ENCODE data around the gene ADNP2. TPM values are rescaled to one million over a fixed set of nuclear protein-coding genes. Genes with fewer than 3 reads are reported as not detected.

The ADNP2 gene, protein sequence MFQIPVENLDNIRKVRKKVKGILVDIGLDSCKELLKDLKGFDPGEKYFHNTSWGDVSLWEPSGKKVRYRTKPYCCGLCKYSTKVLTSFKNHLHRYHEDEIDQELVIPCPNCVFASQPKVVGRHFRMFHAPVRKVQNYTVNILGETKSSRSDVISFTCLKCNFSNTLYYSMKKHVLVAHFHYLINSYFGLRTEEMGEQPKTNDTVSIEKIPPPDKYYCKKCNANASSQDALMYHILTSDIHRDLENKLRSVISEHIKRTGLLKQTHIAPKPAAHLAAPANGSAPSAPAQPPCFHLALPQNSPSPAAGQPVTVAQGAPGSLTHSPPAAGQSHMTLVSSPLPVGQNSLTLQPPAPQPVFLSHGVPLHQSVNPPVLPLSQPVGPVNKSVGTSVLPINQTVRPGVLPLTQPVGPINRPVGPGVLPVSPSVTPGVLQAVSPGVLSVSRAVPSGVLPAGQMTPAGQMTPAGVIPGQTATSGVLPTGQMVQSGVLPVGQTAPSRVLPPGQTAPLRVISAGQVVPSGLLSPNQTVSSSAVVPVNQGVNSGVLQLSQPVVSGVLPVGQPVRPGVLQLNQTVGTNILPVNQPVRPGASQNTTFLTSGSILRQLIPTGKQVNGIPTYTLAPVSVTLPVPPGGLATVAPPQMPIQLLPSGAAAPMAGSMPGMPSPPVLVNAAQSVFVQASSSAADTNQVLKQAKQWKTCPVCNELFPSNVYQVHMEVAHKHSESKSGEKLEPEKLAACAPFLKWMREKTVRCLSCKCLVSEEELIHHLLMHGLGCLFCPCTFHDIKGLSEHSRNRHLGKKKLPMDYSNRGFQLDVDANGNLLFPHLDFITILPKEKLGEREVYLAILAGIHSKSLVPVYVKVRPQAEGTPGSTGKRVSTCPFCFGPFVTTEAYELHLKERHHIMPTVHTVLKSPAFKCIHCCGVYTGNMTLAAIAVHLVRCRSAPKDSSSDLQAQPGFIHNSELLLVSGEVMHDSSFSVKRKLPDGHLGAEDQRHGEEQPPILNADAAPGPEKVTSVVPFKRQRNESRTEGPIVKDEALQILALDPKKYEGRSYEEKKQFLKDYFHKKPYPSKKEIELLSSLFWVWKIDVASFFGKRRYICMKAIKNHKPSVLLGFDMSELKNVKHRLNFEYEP
- total RNA-seq: 26.0 TPM

DNA sequence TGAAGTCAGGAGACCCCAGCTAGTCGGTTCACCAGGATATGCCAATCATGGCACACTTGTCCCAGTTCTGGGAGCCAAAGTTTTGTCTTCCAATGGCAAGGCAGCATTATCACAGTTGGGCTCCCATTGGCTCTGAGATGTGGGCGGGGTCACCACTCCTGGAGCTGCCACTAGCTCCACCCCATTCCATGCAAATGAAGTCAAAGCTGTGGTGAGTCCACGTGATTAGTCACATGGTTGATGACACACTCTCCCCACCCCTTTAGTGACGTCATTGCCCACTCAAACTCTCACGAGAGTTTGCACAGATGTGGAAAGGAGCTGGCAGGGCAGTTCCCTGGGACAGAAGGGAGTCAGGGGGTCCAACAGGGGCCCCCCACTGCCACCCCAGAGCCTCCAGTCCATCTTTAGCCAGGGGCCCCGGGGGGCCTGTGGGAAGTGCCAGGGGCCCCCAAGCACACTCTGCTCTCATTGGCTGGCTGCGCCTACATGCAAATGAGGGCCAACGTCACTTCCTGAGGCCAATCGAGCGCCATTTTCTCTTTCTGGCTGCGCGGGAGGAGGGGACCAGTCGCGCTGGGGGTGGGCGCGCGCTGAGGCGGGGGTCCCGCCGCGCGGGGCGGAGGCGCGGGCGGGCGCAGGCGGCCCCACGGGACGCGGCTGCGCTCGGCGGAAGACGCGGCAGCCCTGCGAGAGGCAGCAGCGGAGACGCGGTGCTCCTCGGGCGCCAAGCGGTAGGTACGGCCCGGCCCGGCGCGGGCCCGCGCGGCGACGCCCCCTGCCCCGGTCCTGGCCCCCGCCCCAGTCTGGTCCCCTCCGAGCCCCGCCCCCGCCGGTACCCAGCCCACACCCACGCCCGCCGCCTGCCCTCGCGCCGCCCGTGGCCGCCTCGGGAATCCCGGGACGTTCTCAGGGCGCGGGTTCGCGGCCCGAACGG lies at the start of gene ADNP2:
Gene ADNP2, plus strand, starts transcription at position 524 of the 937 bp plus-strand sequence. CDS start 8,281 bp downstream, outside the sequence.
- peak; percentile 81 for DNase-seq

DNA sequence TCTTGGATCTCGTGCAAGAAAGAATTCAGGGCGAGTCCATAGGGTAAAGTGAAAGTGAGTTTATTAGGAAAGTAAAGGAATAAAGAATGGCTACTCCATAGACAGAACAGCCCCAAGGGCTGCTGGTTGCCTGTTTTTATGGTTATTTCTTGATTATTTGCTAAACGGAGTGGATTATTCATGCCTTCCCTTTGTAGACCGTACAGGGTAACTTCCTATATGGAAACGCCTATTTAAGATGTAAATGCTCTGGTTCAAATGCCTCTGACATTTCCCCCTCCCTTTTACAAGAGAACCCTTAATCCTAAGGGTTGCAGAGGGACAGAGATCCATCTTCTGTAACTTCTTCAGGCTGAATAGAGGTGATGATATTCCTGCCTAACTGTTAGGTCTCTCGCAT lies 49.1 kb upstream of the ADNP2 start:
- no peak for DNase-seq

DNA sequence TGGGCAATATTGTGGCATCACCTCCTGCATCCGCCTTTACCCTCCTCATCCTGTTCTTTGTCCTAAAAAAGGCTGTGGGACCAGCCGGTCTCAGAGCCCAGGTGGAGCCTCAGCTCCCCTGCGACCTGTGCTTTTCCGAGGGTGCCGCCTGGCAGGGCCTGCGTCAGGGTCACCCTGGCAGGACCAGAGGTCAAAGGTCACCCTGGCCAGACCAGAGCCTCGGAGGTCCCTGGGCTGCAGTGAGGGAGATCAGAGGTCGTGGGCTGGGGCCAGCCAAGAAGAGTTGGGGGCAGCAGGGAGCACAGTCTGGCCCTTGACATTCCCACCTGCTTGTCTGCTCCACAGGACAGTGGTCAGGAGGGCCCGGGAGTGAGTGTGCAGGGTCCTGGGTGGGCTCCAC lies 43.4 kb upstream of the ADNP2 start:
- no peak for DNase-seq

DNA sequence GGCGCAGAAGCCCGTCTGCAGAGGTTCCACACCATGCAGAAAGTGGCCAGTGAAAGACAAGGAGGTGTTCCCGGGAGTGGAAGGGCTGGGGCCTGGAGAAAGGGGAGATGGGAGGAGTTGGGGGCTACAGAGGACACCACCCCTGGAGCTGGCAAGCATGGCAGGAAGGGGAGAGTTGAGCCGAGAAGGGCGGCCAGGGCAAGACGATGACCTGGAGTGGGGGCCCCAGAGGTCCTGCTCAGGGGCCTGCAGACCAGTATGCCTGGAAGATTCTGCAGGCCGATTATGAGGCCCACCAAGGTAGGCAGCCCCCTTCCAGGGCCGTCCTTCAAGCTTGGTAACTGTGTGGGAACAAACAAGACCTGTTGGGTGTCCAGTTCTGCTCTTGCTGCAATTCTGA lies 41.7 kb upstream of the ADNP2 start:
- DNase-seq: no peak

DNA sequence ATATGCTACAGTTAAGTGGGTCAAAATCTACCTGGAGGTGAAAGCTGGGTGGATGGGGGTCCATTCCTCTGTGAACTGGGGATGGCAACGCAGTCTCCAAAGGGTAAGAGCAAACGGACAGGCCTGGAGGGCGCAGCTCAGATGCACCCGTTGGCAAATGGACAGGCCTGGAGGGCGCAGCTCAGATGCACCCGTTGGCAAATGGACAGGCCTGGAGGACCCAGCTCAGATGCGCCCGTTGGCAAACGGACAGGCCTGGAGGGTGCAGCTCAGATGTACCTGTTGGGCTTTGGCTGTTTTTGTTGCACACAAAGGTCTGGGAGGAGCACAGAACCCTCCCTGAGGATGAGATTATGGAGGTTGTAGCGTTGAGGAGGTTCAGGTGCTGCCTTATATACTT lies 41.2 kb upstream of the ADNP2 start:
- DNase-seq: no peak

DNA sequence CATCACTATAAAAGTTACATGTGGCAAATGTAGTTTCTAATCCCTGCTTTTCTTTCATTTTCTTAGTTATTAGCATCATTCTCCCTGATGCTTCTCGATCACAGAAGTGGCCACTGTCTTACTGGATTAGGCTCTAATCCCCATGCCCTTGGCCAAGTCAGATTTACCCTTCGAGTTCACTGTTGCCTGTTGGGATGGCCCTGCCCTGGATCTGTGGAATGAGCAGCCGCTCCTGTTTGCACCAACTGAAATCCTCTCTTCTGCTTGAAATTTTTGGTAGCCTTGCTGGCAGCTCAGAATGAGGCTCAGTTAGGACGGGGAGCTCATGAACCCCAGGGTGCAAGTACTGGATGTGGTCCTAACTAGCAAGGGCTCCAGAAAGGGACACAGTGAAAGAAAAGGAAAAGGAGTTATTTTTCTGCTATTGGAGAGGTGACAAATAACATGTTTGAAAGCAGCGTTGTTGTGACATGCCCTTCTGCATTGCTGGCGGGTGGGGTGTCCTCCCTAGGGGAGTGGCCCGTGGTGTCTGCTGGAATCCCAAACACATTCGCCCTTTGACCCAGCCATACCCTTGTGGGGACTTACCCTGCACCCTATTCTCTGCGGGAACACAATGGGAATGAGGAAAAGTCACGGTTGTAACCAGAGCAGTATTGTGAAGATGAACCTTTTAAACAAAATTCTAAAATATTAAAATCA lies 40.3 kb upstream of the ADNP2 start:
- no peak for DNase-seq

DNA sequence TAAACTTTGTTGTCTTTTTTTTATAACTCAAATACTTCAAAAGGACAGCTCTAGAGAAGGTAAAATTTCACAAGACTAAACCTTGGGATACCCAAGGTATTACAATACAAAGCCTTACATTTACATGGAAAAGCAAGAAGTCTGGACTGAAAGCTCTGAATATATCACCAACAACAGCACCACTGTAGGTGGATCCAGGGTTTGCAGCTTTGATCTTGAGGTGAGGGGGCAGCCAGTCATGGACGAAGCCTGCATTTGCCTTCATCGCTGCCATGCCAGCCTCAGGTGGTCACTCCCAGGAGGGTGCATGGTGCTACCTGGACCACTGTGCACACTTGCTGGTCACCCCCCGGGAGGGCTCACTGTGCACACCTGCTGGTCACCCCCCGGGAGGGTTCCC lies 38.2 kb upstream of the ADNP2 start:
- DNase-seq: no peak

DNA sequence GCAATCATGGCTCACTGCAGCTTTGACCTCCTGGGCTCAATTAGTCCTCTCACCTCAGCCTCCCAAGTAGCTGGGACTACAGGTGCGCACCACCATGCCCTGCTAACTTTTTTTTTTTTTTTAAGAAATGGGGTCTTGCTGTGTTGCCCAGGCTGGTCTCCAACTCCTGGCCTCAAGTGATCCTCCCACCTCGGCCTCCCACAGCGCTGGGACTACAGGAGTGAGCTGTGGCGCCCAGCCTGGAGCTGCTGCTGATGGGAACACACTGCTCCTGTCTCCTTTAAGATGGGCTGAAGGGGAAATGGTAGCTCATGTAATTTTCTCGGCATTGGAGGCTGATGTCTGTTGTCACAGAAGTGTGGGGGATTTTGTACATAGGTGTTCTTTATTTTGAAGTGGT lies 34.9 kb upstream of the ADNP2 start:
- DNase-seq: no peak

DNA sequence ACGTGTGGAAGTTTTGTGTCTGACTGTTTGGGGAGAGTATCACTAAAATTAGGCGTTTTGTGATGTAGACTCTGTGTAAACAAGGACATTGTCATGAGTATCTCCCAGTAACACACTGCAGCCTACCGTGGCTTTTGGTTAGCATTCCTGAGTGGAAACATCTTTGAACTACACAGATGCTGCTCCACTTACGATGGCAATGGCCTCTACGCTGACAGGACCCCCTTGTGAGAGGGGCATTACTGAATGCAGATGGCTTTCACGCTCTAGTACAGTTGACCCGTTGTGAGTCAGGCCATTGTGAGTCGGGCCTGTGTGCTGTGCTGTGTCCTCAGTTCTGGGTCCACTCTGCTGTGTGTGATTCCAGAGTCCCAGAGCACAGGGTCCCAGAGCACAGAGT lies 34.4 kb upstream of the ADNP2 start:
- no peak for DNase-seq

DNA sequence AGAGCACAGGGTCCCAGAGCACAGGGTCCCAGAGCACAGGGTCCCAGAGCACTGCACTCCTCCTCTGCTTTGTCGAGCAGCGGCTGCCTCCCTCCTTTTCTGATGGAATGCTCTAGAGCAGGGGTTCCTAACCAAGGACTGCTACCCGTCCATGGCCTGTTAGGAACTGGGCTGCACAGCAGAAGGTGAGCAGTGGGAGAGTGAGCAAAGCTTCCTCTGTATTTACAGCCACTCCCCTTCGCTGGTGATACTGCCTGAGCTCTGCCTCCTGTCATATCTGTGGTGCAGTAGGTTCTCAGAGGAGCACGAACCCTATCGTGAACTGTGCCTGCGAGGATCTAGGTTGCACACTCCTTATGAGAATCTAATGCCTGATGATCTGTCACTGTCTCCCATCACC lies 33.1 kb upstream of the ADNP2 start:
- no peak for DNase-seq

DNA sequence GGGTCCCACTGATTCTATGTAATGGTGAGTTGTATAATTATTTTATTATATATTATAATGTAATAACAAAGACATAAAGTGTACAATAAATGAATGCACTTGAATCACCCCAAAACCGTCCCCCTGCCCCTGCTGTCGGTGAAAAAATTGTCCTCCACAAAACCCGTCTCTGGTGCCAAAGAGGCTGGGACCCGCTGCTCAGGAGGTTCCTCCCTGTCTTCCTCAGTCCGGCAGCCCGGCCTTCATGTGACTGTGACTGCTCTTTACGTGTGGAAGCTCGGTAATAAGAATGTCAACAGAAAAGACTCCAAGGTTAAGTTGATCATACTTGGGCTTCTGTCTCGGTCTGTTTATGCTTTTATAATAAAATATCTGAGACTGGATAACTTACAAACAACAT lies 32.7 kb upstream of the ADNP2 start:
- DNase-seq: no peak

DNA sequence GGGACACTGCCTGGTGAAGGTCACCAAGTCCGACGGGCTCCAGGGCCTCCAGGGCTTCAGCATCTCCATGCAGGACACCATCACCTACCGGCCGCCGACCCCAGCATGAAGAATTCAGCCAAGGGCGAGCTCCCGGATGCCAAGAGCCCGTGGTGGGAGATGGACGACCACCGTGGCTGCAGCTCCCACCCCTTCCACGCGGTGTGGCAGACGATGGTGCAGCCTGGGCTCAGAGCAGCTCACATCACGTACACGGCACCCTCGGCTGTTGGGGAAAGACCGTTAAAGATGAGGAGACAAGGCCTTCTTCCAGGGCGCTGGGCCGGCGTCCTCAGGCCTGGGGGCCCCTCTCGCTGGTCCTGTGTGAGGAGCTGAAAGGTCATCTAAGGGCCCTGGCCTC lies 31.2 kb upstream of the ADNP2 start:
- no peak for DNase-seq

DNA sequence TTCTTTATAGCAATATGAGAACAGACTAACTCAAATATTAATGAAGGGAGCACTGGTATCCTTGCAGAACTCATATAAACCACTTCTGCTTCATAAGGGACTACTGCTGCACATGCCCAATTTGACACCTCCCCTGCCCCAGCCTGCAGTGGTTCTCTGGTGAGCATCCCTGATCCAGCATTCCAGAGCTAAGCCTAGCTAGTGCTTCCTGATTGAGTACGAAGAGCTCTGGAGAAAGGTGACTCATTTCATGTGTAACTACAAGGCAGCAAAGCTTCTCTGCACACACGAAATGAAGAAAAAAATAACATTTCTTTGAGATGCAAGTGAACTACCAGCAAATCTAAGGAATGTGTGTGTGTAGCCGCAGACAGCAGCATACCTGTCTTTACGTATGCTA lies 22.8 kb upstream of the ADNP2 start:
- no peak for DNase-seq

DNA sequence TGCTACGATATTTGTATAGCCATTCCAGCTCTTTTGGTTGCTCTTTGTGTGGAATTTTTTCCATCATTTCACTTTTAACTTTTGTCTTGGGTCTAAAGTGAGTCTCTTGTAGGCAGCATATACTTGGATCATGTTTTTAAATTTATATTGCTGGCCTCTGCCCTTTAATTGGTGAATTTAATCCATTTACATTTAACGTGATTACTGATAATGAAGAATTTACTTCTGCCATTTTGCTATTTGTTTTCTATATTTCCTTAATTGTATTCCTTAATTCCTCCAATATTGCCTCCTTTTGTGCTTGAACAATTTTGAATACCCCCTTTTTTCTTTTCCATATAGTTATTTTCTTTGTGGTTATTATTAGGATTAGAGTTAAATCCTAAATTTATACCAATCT lies 21.0 kb upstream of the ADNP2 start:
- DNase-seq: no peak

DNA sequence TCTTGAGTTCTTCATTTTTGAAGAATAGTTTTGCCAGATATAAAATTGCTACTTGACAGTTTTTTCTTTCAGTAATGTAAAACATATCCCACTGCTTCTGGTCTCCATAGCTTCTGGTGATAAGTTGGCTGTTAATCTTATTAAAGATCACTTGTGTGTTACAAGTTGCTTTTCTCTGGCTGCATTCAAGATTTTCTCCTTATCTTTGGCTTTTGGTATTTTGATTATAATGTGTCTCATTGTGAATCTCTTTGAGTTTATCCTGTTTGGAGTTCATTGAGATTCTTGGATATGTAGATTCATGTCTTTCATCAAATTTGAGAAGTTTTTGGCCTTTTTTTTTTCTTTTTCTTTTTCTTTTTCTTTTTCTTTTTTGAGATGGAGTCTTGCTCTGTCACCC lies 20.2 kb upstream of the ADNP2 start:
- DNase-seq: no peak

DNA sequence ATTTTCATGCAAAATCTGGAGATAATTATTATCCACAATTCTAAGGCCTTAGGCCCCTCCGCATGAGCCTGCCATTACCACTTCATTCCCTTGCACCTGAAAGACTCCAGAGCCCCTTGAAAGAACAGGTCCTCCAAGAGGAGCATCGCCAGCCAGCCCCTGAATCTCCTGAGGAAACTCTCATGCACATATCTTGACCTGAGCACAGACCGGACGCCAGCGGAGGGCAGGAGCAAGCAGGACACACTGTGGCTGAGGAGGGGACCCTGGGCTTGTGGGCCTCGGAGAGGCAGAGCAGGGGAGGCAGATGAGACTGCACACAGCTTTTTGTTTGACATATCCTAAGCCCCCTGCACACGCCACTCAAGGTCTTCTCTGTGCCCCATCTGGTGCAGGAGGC lies 13.6 kb upstream of the ADNP2 start:
- DNase-seq: no peak

DNA sequence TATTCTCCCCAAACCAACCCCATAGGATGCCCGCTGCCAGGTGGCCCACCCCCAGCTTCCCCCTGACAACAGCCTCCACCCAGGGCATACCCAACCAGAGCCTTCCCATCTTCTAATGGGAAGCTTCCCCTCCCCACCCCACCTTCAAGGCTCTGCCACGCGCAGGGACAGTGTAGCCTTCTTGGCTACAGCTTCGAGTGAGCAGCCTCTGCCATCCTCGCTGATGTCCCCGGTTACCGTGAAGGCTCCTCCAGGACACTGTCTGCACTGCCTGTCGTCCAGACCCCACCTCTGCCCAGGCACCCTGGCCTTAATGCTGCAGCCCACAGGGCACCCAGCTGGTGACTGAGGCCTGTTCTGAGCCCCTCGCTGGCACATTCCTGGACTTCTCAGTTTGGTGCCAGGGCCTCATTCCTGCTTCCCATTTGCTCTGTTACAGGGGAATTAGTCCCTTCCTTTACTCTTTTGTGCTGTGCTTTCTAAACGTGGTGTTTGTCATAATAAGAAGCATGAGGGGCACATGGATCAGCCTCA lies 13.0 kb upstream of the ADNP2 start:
- DNase-seq: no peak

DNA sequence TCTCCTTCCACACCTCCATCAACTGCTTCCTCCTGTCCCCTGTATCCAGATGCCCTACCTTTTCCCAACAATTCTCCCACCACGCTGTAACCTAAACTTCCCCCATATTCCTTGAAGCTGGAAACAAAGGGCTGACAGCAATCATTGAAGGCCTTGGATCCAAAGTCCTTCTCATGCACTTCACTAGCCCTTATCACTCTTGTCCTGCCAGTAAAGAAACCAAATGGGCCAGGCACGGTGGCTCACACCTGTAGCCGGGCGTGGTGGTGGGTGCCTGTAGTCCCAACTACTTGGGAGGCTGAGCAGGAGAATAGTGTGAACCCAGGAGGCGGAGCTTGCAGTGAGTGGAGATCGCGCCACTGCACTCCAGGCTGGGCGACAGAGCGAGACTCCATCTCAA lies 11.9 kb upstream of the ADNP2 start:
- no peak for DNase-seq

DNA sequence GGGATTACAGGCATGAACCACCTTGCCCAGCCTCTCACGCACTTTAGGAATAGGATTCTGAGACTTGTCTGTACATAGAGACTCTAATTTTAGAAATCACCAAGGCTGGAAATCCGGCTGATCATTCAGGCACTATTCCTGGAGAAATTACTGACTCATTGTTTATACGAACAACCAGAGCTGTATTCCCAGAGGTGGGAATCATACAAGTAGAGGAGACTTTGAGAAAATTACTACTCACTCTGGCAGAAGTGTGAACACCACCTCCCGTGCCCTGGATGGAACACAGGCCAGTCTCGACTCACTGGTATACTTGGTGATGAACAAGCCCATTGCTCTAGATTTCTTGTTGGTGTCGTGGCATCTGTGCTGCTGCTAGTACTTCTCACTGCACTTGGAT lies 5.8 kb upstream of the ADNP2 start:
- DNase-seq: peak; percentile 26

DNA sequence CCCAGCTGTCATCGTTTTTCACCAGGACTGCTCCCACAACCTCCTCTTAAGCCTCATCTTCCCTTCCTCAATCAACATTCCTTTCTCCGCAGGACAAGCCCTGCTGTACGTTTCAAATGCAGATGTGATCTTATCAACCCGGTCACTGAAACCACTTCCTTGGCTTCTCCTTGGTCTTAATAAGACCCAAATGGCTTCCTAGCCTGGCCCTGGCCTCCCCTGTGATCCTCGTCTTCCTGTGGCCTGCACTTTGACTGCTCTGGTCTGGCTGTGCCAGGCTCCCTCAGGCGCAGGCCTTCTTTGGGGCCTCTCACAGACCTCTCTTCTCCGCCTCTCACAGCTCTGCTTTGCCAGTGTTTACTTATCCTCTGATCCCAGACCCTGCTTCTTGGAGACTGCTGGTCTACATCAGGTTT lies 4.7 kb upstream of the ADNP2 start:
- no peak for DNase-seq

Measured in occipital lobe (tissue), 2 donors.